ENCODE measurements around the gene ACTG1. TPM values are rescaled to one million over a fixed set of nuclear protein-coding genes. Genes with fewer than 3 reads are reported as not detected.

ACTG1 gene
- polyA plus RNA-seq, 1 of the 3 experiments (the other 2 are of a cell fraction) = 7,871 TPM

DNA sequence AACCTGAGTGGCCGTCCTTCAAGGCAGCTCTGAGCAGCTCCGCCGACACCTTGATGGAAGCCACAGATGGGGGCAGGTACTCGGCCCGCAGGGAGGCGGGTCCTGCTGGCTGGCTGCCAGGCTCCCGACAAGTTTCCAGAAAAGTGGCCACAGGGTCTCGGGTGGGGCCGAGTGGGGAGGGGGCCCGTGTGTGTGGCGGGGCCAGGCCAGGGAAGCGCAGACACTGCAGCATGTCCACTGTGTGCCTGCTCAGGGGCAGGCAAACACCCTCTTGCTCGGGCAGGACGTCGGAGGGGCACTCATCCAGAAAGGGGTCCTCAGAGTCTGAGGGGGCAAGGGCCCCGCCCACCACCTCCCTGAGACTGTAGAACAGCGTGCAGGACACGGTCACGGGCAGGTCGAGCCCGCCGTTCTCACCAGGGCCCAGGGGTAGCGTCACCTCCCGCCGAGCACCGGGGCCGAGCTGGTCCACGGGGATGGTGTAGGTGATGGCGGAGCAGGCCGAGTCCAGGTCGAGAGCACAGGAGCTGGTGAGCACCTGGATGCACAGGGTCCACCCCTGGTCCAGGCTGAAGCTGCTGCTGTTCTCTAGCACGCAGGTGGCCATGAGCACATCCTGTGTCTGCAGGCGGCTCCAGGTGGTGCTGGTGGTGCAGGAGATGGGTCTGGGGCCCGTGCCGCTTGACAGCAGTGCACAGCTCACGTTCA lies 34.5 kb upstream of the ACTG1 start (continued):
- TF ChIP-seq, protein P1, sequence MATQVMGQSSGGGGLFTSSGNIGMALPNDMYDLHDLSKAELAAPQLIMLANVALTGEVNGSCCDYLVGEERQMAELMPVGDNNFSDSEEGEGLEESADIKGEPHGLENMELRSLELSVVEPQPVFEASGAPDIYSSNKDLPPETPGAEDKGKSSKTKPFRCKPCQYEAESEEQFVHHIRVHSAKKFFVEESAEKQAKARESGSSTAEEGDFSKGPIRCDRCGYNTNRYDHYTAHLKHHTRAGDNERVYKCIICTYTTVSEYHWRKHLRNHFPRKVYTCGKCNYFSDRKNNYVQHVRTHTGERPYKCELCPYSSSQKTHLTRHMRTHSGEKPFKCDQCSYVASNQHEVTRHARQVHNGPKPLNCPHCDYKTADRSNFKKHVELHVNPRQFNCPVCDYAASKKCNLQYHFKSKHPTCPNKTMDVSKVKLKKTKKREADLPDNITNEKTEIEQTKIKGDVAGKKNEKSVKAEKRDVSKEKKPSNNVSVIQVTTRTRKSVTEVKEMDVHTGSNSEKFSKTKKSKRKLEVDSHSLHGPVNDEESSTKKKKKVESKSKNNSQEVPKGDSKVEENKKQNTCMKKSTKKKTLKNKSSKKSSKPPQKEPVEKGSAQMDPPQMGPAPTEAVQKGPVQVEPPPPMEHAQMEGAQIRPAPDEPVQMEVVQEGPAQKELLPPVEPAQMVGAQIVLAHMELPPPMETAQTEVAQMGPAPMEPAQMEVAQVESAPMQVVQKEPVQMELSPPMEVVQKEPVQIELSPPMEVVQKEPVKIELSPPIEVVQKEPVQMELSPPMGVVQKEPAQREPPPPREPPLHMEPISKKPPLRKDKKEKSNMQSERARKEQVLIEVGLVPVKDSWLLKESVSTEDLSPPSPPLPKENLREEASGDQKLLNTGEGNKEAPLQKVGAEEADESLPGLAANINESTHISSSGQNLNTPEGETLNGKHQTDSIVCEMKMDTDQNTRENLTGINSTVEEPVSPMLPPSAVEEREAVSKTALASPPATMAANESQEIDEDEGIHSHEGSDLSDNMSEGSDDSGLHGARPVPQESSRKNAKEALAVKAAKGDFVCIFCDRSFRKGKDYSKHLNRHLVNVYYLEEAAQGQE (IDR thresholded peaks at IDR 0.05; ENCODE audit: low read depth, low read length) = no peak

DNA sequence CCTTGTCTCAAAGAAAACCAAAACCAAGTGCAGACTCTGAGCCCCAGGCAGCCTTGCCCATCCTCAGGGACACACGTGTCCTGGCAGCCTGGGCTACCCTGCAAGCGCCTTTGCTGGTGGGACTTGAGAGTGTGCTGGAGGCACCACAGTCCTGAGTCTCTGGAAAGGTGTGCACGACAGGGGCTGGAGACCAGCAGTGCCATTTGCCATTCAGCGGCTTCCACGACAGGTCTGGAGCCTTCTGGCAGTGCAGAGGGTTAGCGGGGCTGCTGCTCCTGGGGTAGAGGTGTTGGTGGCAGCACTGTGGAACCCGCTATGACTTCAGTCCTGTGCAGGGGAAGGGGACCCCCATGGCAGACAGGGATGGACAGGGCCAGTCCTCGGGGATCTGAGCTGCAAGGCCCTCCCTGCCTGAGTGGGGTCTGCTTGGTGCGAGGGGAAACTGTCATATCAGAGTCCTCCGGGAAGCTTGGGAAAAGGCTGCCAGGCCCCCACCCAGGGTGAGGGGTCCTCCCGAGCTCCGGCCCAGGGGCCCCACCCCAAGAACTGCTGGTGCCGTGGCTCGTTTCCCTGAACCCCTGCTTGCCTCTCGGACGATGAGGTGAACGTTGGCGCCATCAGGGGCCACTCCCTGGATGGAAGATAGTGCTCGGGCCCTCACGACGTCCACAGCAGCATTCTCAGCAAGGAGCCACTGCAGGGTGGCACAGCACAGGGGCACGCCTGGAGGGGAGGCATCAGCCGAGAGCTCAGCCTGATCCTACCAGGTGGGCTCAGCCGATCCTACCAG lies 32.8 kb upstream of the ACTG1 start:
- CTCF ChIA-PET = interaction anchor here (1.1 to 1.7 kb wide), 4 partner anchors 7 to 292 kb away, joined by 3 to 8 read pairs (median 4); no protein-coding TSS in a partner anchor
- H3K4me1 ChIP-seq (ENCODE audit: control insufficient read depth in 1 of 2, insufficient read depth in 2 of 2, low read depth in 1 of 2, low read length in 1 of 2) = peaks cover 0 to 4% of the 10 kb centered on the region in 2 experiments; a peak in 1 of 4 replicates

More for the DNA sequence above, 32.8 kb upstream of the ACTG1 start:
- no peaks in the 10 kb centered on the region for H3K9me2 ChIP-seq
- no peak overlapping the region for H2AFZ ChIP-seq (ENCODE audit: low read depth)
- no peaks in the 10 kb centered on the region for H3K27me3 ChIP-seq (ENCODE audit: insufficient read depth)
- H3F3A ChIP-seq (replicated peaks; ENCODE audit: insufficient read depth) = peaks cover 6% of the 10 kb centered on the region
- peaks cover 47 to 73% of the 10 kb centered on the region in 2 experiments for H3K36me3 ChIP-seq (replicated peaks in 1 of 2; ENCODE audit: control insufficient read depth in 1 of 2, insufficient read depth in 2 of 2, low read length in 1 of 2)
- no peak overlapping the region for H3K27ac ChIP-seq (ENCODE audit: low read depth in 2 of 2, low read length in 1 of 2)
- peaks cover 23% of the 10 kb centered on the region; the same call in 1 of the 2 replicates for H3K79me2 ChIP-seq (ENCODE audit: insufficient read depth)
- no peak overlapping the region for H3K9ac ChIP-seq
- no peak for DNase-seq
- 95% methylated on average over 17 of the region's 24 CpGs for WGBS (ENCODE audit: low lambda C conversion rate)
- H3K4me3 ChIP-seq (ENCODE audit: low read depth in 2 of 2, low read length in 1 of 2) = no peak overlapping the region
- no peak overlapping the region for H3K4me2 ChIP-seq
- peaks cover 4% of the 10 kb centered on the region; the same call in 1 of the 2 replicates for H4K20me1 ChIP-seq (ENCODE audit: insufficient read depth)
- POLR2A ChIA-PET = no interaction called here
- TF ChIP-seq, protein P2, sequence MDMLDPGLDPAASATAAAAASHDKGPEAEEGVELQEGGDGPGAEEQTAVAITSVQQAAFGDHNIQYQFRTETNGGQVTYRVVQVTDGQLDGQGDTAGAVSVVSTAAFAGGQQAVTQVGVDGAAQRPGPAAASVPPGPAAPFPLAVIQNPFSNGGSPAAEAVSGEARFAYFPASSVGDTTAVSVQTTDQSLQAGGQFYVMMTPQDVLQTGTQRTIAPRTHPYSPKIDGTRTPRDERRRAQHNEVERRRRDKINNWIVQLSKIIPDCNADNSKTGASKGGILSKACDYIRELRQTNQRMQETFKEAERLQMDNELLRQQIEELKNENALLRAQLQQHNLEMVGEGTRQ (IDR thresholded peaks at IDR 0.05; ENCODE audit: borderline replicate concordance, low read depth, low read length) = no peak
- no peak for TF ChIP-seq RAD21 (IDR thresholded peaks at IDR 0.05; ENCODE audit: low read length)
- TF ChIP-seq YY1 (IDR thresholded peaks at IDR 0.05; ENCODE audit: low read depth) = no peak
- no peak for TF ChIP-seq TAF1 (IDR thresholded peaks at IDR 0.05; ENCODE audit: borderline replicate concordance, low read depth, low read length)
- TF ChIP-seq GATA2 (CRISPR knock-in tag; IDR thresholded peaks at IDR 0.05) = no peak
- TF ChIP-seq, protein P3, sequence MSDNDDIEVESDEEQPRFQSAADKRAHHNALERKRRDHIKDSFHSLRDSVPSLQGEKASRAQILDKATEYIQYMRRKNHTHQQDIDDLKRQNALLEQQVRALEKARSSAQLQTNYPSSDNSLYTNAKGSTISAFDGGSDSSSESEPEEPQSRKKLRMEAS (IDR thresholded peaks at IDR 0.05; ENCODE audit: low read depth) = no peak
- no peaks in the 10 kb centered on the region for H3K9me3 ChIP-seq

All from SK-N-SH (cell line).